ENCODE results near the gene MINDY4. TPM values are rescaled to one million over a fixed set of nuclear protein-coding genes. Genes with fewer than 3 reads are reported as not detected.

Gene MINDY4
- total and polyA plus RNA-seq, 2 of the 8 experiments (the other 6 are each of a cell fraction or from before 2014, with no cell fraction given) = 1.3 to 3.6 TPM

GRCh38 chr7:30831227-30831626, 60.0 kb downstream of the MINDY4 start:
- H2BK20ac ChIP-seq (ENCODE audit: low read length) = no peak overlapping the region
- no peaks in the 10 kb centered on the region for H4K20me1 ChIP-seq (replicated peaks in 1 of 2; ENCODE audit: control insufficient read depth in 1 of 2, insufficient read depth in 2 of 2, low read length in 2 of 2)
- H2BK15ac ChIP-seq (ENCODE audit: low read length) = no peak overlapping the region
- no peak overlapping the region for H2AFZ ChIP-seq (ENCODE audit: low read length)
- peaks cover 0 to 5% (median 0%) of the 10 kb centered on the region in 4 experiments; a peak in 1 of 8 replicates for H3K36me3 ChIP-seq (ENCODE audit: control insufficient read depth in 2 of 4, insufficient read depth in 4 of 4, low read length in 3 of 4)
- POLR2A ChIA-PET (ENCODE audit: partially characterized antibody) = no interaction called here
- 0 out of 7 replicates have a peak, but pooled peaks cover 0 to 2% (median 0%) of the 10 kb centered on the region in 4 experiments for H3K4me1 ChIP-seq (replicated peaks in 1 of 4; ENCODE audit: control insufficient read depth in 3 of 4, insufficient read depth in 4 of 4, low read length in 3 of 4)
- H3K4me2 ChIP-seq (ENCODE audit: insufficient read depth in 1 of 2, low read depth in 2 of 2, low read length in 2 of 2) = no peak overlapping the region
- no peak overlapping the region for H4K5ac ChIP-seq (ENCODE audit: insufficient read length, low read depth, low read length)
- no peak overlapping the region for H3K23ac ChIP-seq (ENCODE audit: insufficient read length)
- H2BK5ac ChIP-seq (ENCODE audit: low read depth, low read length) = no peak overlapping the region
- no peak overlapping the region for H3K4me3 ChIP-seq (ENCODE audit: extremely low read depth in 1 of 4, insufficient read depth in 2 of 4, low read depth in 3 of 4, low read length in 4 of 4)
- TF ChIP-seq CBX8 (IDR thresholded peaks at IDR 0.05; ENCODE audit: borderline replicate concordance, low read depth, low read length) = no peak
- no peak for TF ChIP-seq RAD21 (IDR thresholded peaks at IDR 0.05 in 1 of 2, conservative IDR thresholded peaks at IDR 0.05 in 1 of 2; ENCODE audit: low read depth in 2 of 2, low read length in 2 of 2)
- no peak for TF ChIP-seq TAF7 (optimal IDR thresholded peaks at IDR 0.05; ENCODE audit: borderline replicate concordance, low read depth, low read length)
- TF ChIP-seq KDM4A (IDR thresholded peaks at IDR 0.05; ENCODE audit: low read depth, low read length, severe bottlenecking) = no peak
- TF ChIP-seq TCF12 (IDR thresholded peaks at IDR 0.05; ENCODE audit: low read depth, low read length) = no peak
- no peak for TF ChIP-seq ASH2L (IDR thresholded peaks at IDR 0.05; ENCODE audit: low read length)
- no peak for TF ChIP-seq ATF3 (IDR thresholded peaks at IDR 0.05; ENCODE audit: insufficient read depth, low read depth, low read length)
- no peak for TF ChIP-seq SIN3A (conservative IDR thresholded peaks at IDR 0.05 in 1 of 2, IDR thresholded peaks at IDR 0.05 in 1 of 2; ENCODE audit: low read depth in 1 of 2, low read length in 2 of 2)
- no peak for TF ChIP-seq SIRT6 (IDR thresholded peaks at IDR 0.05; ENCODE audit: low read length)
- TF ChIP-seq SP1 (IDR thresholded peaks at IDR 0.05; ENCODE audit: low read depth, low read length) = no peak
- no peak for TF ChIP-seq RFX5 (IDR thresholded peaks at IDR 0.05; ENCODE audit: borderline replicate concordance, low read depth, low read length)
- no peak for TF ChIP-seq CHD2 (IDR thresholded peaks at IDR 0.05; ENCODE audit: low read length)
- TF ChIP-seq JUND (IDR thresholded peaks at IDR 0.05; ENCODE audit: low read length) = no peak
- H2BK12ac ChIP-seq (ENCODE audit: low read depth, low read length) = no peak overlapping the region
- no peak overlapping the region for H2BK120ac ChIP-seq (replicated peaks; ENCODE audit: low read depth, low read length)
- H2AK5ac ChIP-seq (ENCODE audit: low read depth, low read length) = no peak overlapping the region
- DNase-seq (ENCODE audit: low read depth in 1 of 2, low spot score in 2 of 2) (no peak), FAIRE-seq (no peak)
- H3K27me3 ChIP-seq (replicated peaks in 1 of 4; ENCODE audit: control insufficient read depth in 3 of 4, extremely low read depth in 1 of 4, insufficient read depth in 3 of 4, low read length in 3 of 4) = no peaks in the 10 kb centered on the region
- no peak overlapping the region for H3K27ac ChIP-seq (ENCODE audit: low read depth, low read length)
- no peak overlapping the region for H3K14ac ChIP-seq (ENCODE audit: insufficient read length)
- WGBS, 2 experiments (ENCODE audit: extremely low coverage in 1 of 2, insufficient coverage in 1 of 2, insufficient read length in 1 of 2, insufficient replicate concordance in 2 of 2, low coverage in 1 of 2, low lambda C conversion rate in 2 of 2, missing lambda C conversion rate in 1 of 2) = 91% methylated on average over 2 of the region's 2 CpGs; no CpG with 5 or more reads in 1 of the 2 experiments
- H4K8ac ChIP-seq (ENCODE audit: extremely low read depth, insufficient read depth, low read length) = no peak overlapping the region
- no peak overlapping the region for H3K18ac ChIP-seq (ENCODE audit: extremely low read depth, low read length)
- no peak overlapping the region for H4K91ac ChIP-seq (replicated peaks; ENCODE audit: insufficient read length, low read length)
- CTCF ChIA-PET (ENCODE audit: partially characterized antibody) = no interaction called here
- H3K79me2 ChIP-seq (ENCODE audit: control insufficient read depth in 1 of 2, insufficient read depth in 2 of 2, low read length in 2 of 2) = no peaks in the 10 kb centered on the region
- H3K9ac ChIP-seq (replicated peaks in 1 of 4; ENCODE audit: extremely low read depth in 1 of 4, low read depth in 3 of 4, low read length in 3 of 4) = no peak overlapping the region
- no peaks in the 10 kb centered on the region for H3K79me1 ChIP-seq (ENCODE audit: low read depth, low read length)
- H3K23me2 ChIP-seq (ENCODE audit: low read depth, low read length) = no peaks in the 10 kb centered on the region
- peaks cover 10 to 26% of the 10 kb centered on the region in 2 experiments; a peak in 3 of 4 replicates for H3K9me3 ChIP-seq (ENCODE audit: insufficient read depth in 2 of 2, low read depth in 1 of 2, low read length in 1 of 2)
- no peak overlapping the region for H3K4ac ChIP-seq (replicated peaks; ENCODE audit: insufficient read length, low read depth, low read length)
- H3K56ac ChIP-seq (replicated peaks; ENCODE audit: insufficient read length, low read depth, low read length) = no peak overlapping the region

All from H1 (cell line).